ENCODE data around the gene PLEKHA8. TPM values are rescaled to one million over a fixed set of nuclear protein-coding genes. Genes with fewer than 3 reads are reported as not detected.

PLEKHA8 gene
- total and polyA plus RNA-seq, 2 experiments from 2014 or later: 16.8 to 25.9 TPM

DNA sequence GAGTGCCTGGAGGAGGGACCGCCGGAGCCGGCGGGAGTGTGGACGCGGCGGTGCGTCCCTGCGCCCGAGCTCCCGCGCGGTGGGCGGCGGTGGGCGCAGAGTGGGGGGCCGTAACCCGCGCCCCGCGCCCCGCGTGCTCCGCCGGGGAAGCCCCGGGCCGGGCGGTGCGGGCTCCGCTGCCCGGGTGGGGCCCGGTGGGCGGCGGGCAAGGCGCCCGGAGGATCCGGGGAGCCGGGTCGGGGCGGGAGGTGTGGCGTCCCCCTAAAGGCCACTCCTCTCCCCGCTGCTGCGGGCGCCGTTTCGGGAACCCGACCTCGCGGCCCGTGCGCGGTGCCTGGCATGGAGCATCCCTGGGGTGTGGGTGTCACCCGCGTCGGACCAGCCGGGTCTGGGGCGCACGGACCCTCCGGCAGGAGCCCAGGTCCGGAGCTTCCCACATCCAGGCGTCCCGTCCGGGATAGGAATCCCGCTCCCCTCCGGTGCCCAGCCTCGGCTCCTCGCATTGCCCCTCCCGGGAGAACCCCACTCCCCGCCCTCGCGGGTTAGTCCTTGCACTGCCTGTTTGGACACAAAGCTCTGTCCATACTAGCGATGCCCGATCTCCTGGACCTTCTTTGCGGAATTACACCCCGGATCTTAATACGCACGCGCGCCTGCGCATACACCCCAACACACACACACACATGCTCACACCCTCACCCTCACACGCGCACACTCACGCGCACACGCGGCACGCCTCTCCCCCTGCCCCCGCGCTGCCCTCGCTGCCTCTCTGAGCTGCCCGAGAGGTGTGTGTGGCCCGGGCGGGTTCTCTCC, 107.3 kb downstream of the PLEKHA8 start:
- peak; percentile 56 to 65 for DNase-seq (ENCODE audit: low read depth in 1 of 2, low spot score in 1 of 2)
- peak overlapping the region; percentile 46 for H3K27ac ChIP-seq
- no peaks in the 10 kb centered on the region for H3K4me1 ChIP-seq (ENCODE audit: low read depth)
- H3K27me3 ChIP-seq: peaks cover 19% of the 10 kb centered on the region
- H3K9me3 ChIP-seq (ENCODE audit: low read depth): no peaks in the 10 kb centered on the region
- H3K36me3 ChIP-seq: no peaks in the 10 kb centered on the region
- peak overlapping the region; percentile 86 for H3K4me3 ChIP-seq
- TF ChIP-seq, protein P1, sequence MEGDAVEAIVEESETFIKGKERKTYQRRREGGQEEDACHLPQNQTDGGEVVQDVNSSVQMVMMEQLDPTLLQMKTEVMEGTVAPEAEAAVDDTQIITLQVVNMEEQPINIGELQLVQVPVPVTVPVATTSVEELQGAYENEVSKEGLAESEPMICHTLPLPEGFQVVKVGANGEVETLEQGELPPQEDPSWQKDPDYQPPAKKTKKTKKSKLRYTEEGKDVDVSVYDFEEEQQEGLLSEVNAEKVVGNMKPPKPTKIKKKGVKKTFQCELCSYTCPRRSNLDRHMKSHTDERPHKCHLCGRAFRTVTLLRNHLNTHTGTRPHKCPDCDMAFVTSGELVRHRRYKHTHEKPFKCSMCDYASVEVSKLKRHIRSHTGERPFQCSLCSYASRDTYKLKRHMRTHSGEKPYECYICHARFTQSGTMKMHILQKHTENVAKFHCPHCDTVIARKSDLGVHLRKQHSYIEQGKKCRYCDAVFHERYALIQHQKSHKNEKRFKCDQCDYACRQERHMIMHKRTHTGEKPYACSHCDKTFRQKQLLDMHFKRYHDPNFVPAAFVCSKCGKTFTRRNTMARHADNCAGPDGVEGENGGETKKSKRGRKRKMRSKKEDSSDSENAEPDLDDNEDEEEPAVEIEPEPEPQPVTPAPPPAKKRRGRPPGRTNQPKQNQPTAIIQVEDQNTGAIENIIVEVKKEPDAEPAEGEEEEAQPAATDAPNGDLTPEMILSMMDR (IDR thresholded peaks at IDR 0.05; ENCODE audit: low read depth, low read length): no peak

DNA sequence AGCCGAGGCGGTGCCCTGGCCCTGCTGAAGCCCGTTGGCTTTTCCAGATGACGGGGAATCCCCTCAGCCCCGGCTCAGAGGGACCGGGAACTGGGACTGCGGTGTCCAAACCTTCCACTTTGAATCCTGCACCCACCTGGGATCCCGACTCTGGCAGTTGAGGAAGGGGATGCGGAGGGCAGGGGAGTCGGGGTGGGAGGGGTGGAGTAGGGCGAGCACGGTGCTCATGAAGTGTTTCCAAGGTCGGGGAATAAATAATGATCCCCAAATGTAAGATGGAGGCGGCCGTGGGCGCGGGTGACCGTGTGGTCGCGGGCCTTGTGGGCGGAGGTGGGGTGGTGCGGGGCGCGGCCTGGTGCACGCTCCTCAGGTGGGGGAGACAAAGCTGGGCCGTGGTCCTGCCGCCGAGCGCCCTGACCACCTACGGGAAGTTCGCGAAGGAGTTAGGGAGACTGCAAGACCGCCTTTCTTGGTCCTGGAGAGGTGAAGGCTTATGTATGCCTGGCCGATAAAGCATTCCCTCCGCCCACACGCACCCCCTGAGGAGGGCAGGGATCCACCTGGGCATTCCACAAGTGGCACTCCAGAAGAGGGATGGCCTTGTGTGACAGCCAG, 108.0 kb downstream of the PLEKHA8 start:
- no peaks in the 10 kb centered on the region for H3K36me3 ChIP-seq
- no peaks in the 10 kb centered on the region for H3K9me3 ChIP-seq (ENCODE audit: low read depth)
- no peak for DNase-seq (ENCODE audit: low read depth in 1 of 2, low spot score in 1 of 2)
- peaks cover 19% of the 10 kb centered on the region for H3K27me3 ChIP-seq
- peak overlapping the region; percentile 86 for H3K4me3 ChIP-seq
- H3K27ac ChIP-seq: no peak overlapping the region
- H3K4me1 ChIP-seq (ENCODE audit: low read depth): no peaks in the 10 kb centered on the region
- TF ChIP-seq, protein P1 (IDR thresholded peaks at IDR 0.05; ENCODE audit: low read depth, low read length): no peak

DNA sequence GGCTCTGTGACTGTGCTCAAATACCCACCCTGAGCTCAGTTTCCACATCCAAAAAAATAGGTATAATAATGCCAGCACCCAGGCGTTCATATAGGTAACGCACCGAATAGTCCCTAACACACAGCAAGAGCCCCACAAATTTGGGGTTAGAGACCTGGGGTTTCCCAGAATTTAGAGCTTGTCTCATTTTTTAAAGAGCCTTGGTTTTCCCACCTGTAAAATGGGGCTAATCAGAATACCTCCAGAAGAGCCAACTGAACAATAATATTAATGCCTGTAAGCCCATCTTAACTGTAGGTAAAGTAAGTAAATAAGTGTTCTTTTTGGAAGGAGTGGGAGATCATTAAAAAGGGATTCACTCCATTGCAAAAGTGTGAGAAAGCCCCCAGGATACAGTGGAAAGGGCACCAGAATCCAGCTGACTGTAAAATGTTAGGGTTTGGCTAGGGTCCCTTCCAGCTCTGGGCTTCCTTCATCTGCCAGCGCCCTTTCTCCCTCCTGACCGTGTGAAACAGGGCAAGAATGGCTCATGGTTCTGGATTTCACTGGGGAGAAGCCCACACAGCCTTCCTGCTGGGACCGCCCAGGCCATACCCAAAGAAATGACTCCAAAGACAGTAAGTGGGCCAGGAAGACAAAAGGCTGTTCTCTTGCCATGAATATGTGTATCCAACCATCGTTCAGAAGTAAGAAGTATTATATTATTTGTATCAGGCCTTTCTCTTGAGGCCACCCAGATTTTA, 108.7 kb downstream of the PLEKHA8 start:
- Histone ChIP-seq H3K27me3 (peaks cover 19% of the 10 kb centered on the region), H3K4me1 (ENCODE audit: low read depth) (peaks cover 1% of the 10 kb centered on the region), H3K9me3 (ENCODE audit: low read depth) (no peaks in the 10 kb centered on the region), H3K4me3 (peak overlapping the region; percentile 86), H3K36me3 (no peaks in the 10 kb centered on the region), H3K27ac (no peak overlapping the region)
- TF ChIP-seq, protein P1 (IDR thresholded peaks at IDR 0.05; ENCODE audit: low read depth, low read length): no peak
- DNase-seq (ENCODE audit: low read depth in 1 of 2, low spot score in 1 of 2): no peak

DNA sequence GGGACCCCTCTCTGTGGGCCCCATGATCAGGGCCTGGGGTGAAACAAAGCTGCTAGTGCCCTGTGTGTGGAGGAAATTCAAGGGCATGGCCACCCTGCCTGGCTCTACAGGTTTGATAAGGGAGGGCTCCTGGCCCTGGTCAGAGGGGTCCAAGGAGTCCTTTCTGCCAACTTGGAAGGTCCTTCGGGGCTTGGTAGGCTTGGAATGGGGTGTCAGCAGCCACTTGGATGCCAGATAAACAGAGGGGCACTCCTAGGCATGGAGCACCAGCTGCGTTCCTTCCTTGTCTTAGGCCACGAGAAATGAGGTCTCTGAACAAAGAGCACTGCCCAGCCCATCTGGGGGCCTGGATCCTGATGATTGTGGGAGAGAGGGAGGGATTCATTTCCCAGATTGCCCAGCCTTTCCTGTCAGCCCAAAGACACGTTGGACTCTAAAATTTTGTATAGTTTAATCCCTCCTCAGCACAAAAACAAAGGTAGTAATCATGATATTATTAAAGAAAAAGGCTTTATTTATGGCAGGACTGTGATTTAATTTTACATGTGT, 111.7 kb downstream of the PLEKHA8 start:
- TF ChIP-seq, protein P1 (IDR thresholded peaks at IDR 0.05; ENCODE audit: low read depth, low read length): no peak
- no peak for DNase-seq (ENCODE audit: low read depth in 1 of 2, low spot score in 1 of 2)
- peaks cover 22% of the 10 kb centered on the region for H3K4me1 ChIP-seq (ENCODE audit: low read depth)
- H3K27ac ChIP-seq: no peak overlapping the region
- no peaks in the 10 kb centered on the region for H3K36me3 ChIP-seq
- H3K9me3 ChIP-seq (ENCODE audit: low read depth): no peaks in the 10 kb centered on the region
- peaks cover 16% of the 10 kb centered on the region for H3K27me3 ChIP-seq
- no peak overlapping the region for H3K4me3 ChIP-seq

DNA sequence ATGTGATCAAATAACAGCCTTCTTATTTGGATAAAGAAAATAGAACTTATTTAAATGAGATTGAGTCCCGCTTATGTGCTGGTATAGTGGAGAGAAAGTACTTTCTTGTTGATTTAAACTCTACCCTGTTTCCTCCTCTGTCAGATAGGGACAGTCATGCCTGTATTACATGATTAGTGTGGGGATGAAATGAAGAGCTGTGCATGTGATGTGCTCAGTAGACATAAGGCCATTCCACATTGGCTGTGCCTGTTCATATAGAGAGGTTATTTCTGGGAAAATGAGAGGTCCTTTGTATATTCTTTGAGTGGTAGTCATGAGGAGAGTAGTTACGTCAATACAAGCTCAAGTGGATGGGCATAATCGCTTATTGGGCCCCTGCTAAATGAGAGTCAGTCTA, 112.2 kb downstream of the PLEKHA8 start:
- Histone ChIP-seq H3K27me3 (peaks cover 16% of the 10 kb centered on the region), H3K27ac (no peak overlapping the region), H3K9me3 (ENCODE audit: low read depth) (no peaks in the 10 kb centered on the region), H3K4me3 (no peak overlapping the region), H3K4me1 (ENCODE audit: low read depth) (peaks cover 22% of the 10 kb centered on the region), H3K36me3 (no peaks in the 10 kb centered on the region)
- TF ChIP-seq, protein P1 (IDR thresholded peaks at IDR 0.05; ENCODE audit: low read depth, low read length): no peak
- no peak for DNase-seq (ENCODE audit: low read depth in 1 of 2, low spot score in 1 of 2)

All from cardiac muscle cell (in vitro differentiated cells and primary cell).